Neuron (in vitro differentiated cells): ENCODE results near the gene BRD2.

ENCODE experiments used
- H2AFZ ChIP-seq: one replicate; pipeline ENCODE4 v1.6.1; 2013; ENCODE audit warnings: low read depth, mild to moderate bottlenecking, inconsistent platforms, low read length, moderate library complexity
- H3K27me3 ChIP-seq: one replicate; pipeline ENCODE4 v1.6.1; 2013; ENCODE audit warnings: low read length; ENCODE audit not compliant: insufficient read depth
- H3K36me3 ChIP-seq: one replicate; pipeline ENCODE4 v1.6.1; 2013; ENCODE audit warnings: low read length; ENCODE audit not compliant: insufficient read depth
- H3K4me1 ChIP-seq: one replicate; pipeline ENCODE4 v1.6.1; 2013; ENCODE audit warnings: low read length; ENCODE audit not compliant: insufficient read depth
- H3K4me3 ChIP-seq: 2 replicates; pipeline ENCODE4 v1.5.1; 2013; ENCODE audit warnings: mild to moderate bottlenecking, low read length, moderate library complexity
- H3K9me3 ChIP-seq: one replicate; pipeline ENCODE4 v1.6.1; 2013; ENCODE audit warnings: low read length

BRD2 gene

GRCh38 chr6:32982084-32982701, 13.8 kb downstream of the BRD2 start:
- H3K9me3 ChIP-seq = no peaks in the 10 kb centered on the region
- H3K4me1 ChIP-seq = no peaks in the 10 kb centered on the region
- no peak overlapping the region for H3K4me3 ChIP-seq
- no peak overlapping the region for H2AFZ ChIP-seq
- no peaks in the 10 kb centered on the region for H3K27me3 ChIP-seq
- peaks cover 43% of the 10 kb centered on the region for H3K36me3 ChIP-seq

GRCh38 chr6:32982702-32983492, 14.5 kb downstream of the BRD2 start:
- H2AFZ ChIP-seq = no peak overlapping the region
- H3K4me1 ChIP-seq = no peaks in the 10 kb centered on the region
- no peaks in the 10 kb centered on the region for H3K9me3 ChIP-seq
- H3K36me3 ChIP-seq = peaks cover 36% of the 10 kb centered on the region
- peaks cover 3% of the 10 kb centered on the region for H3K27me3 ChIP-seq
- no peak overlapping the region for H3K4me3 ChIP-seq

GRCh38 chr6:32983493-32983848, 15.1 kb downstream of the BRD2 start:
- peaks cover 7% of the 10 kb centered on the region for H3K27me3 ChIP-seq
- no peak overlapping the region for H2AFZ ChIP-seq
- peaks cover 30% of the 10 kb centered on the region for H3K36me3 ChIP-seq
- H3K9me3 ChIP-seq = no peaks in the 10 kb centered on the region
- H3K4me1 ChIP-seq = no peaks in the 10 kb centered on the region
- no peak overlapping the region for H3K4me3 ChIP-seq

GRCh38 chr6:32983964-32984621, 15.7 kb downstream of the BRD2 start:
- H3K4me3 ChIP-seq = no peak overlapping the region
- H2AFZ ChIP-seq = no peak overlapping the region
- no peaks in the 10 kb centered on the region for H3K4me1 ChIP-seq
- H3K9me3 ChIP-seq = no peaks in the 10 kb centered on the region
- peaks cover 7% of the 10 kb centered on the region for H3K27me3 ChIP-seq
- H3K36me3 ChIP-seq = peaks cover 25% of the 10 kb centered on the region

- Histone ChIP-seq H3K4me1 (no peaks in the 10 kb centered on the region), H3K36me3 (peaks cover 17% of the 10 kb centered on the region), H3K27me3 (peaks cover 7% of the 10 kb centered on the region), H3K9me3 (no peaks in the 10 kb centered on the region), H2AFZ (no peak overlapping the region), H3K4me3 (no peak overlapping the region)
These were observed 16.4 kb downstream of the BRD2 start for GRCh38 chr6:32984622-32985389.

GRCh38 chr6:32989368-32989767, 21.0 kb downstream of the BRD2 start:
- H2AFZ ChIP-seq = no peak overlapping the region
- H3K9me3 ChIP-seq = no peaks in the 10 kb centered on the region
- no peak overlapping the region for H3K4me3 ChIP-seq
- peaks cover 7% of the 10 kb centered on the region for H3K27me3 ChIP-seq
- no peaks in the 10 kb centered on the region for H3K36me3 ChIP-seq
- H3K4me1 ChIP-seq = no peaks in the 10 kb centered on the region

- Histone ChIP-seq H3K4me1 (no peaks in the 10 kb centered on the region), H3K4me3 (no peak overlapping the region), H2AFZ (no peak overlapping the region), H3K9me3 (no peaks in the 10 kb centered on the region), H3K27me3 (peaks cover 12% of the 10 kb centered on the region), H3K36me3 (no peaks in the 10 kb centered on the region)
These were observed 23.6 kb downstream of the BRD2 start for GRCh38 chr6:32991972-32992371.

GRCh38 chr6:32993363-32993973, 25.1 kb downstream of the BRD2 start:
- no peaks in the 10 kb centered on the region for H3K9me3 ChIP-seq
- no peak overlapping the region for H2AFZ ChIP-seq
- no peak overlapping the region for H3K4me3 ChIP-seq
- H3K4me1 ChIP-seq = no peaks in the 10 kb centered on the region
- no peaks in the 10 kb centered on the region for H3K36me3 ChIP-seq
- peaks cover 8% of the 10 kb centered on the region for H3K27me3 ChIP-seq

GRCh38 chr6:32995448-32995847, 27.1 kb downstream of the BRD2 start:
- Histone ChIP-seq H3K27me3 (peaks cover 13% of the 10 kb centered on the region), H3K36me3 (no peaks in the 10 kb centered on the region), H3K4me1 (no peaks in the 10 kb centered on the region), H2AFZ (no peak overlapping the region), H3K4me3 (no peak overlapping the region), H3K9me3 (no peaks in the 10 kb centered on the region)

- no peaks in the 10 kb centered on the region for H3K36me3 ChIP-seq
- H3K4me1 ChIP-seq = no peaks in the 10 kb centered on the region
- no peak overlapping the region for H3K4me3 ChIP-seq
- no peak overlapping the region for H2AFZ ChIP-seq
- H3K9me3 ChIP-seq = no peaks in the 10 kb centered on the region
- peaks cover 40% of the 10 kb centered on the region for H3K27me3 ChIP-seq
These were observed 31.7 kb downstream of the BRD2 start for GRCh38 chr6:33000055-33000454.

- H3K4me1 ChIP-seq = no peaks in the 10 kb centered on the region
- H3K4me3 ChIP-seq = no peak overlapping the region
- H3K9me3 ChIP-seq = no peaks in the 10 kb centered on the region
- H2AFZ ChIP-seq = no peak overlapping the region
- peaks cover 34% of the 10 kb centered on the region for H3K27me3 ChIP-seq
- H3K36me3 ChIP-seq = no peaks in the 10 kb centered on the region
These were observed 33.3 kb downstream of the BRD2 start for GRCh38 chr6:33001685-33002084.

- Histone ChIP-seq H3K27me3 (peaks cover 29% of the 10 kb centered on the region), H3K4me3 (no peak overlapping the region), H3K9me3 (no peaks in the 10 kb centered on the region), H3K36me3 (no peaks in the 10 kb centered on the region), H3K4me1 (no peaks in the 10 kb centered on the region), H2AFZ (no peak overlapping the region)
These were observed 36.5 kb downstream of the BRD2 start for GRCh38 chr6:33004940-33005339.
